ENCODE measurements around the gene SERPINH1.

The SERPINH1 gene

DNA sequence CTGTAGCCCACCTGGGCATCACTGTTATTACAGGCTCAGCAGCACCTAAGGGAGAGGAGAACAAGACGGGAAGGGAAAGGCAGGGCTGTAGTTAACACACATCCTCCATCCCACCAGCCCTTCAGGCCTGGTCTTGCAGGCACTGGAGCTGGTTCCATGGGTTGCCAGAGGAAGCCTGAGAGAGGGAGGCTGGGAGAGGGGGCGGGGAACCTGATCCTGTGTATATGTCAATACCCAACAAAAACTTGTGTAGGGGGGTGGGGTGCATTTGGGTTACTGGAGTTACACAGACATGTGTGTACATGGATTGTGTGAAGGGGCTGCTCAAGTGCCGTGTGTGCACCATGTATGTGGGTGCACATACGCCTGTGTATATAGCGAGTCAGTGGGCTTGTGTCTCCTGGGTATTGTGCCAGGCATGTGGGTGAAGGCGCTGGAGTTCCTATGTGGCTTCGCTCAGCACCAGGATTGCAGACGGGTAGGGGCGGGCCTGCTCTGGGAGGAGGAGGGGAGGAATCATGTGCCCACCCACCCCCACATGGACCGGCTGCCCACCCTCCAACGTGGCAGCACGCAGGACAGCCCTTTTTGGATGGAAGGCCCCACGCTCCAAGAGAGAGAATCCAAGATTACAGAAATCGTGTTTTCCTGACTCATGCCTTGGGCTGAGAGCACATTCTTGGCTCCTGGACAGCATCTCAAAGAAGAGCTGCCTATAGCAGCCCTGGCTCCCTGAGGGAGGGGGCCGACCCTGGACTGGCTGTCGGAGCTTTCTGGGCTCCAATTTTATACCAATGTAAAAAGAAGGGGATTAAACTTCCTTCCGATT lies 4.2 kb upstream of the SERPINH1 start:
- DNase-seq = peak; percentile 91

DNA sequence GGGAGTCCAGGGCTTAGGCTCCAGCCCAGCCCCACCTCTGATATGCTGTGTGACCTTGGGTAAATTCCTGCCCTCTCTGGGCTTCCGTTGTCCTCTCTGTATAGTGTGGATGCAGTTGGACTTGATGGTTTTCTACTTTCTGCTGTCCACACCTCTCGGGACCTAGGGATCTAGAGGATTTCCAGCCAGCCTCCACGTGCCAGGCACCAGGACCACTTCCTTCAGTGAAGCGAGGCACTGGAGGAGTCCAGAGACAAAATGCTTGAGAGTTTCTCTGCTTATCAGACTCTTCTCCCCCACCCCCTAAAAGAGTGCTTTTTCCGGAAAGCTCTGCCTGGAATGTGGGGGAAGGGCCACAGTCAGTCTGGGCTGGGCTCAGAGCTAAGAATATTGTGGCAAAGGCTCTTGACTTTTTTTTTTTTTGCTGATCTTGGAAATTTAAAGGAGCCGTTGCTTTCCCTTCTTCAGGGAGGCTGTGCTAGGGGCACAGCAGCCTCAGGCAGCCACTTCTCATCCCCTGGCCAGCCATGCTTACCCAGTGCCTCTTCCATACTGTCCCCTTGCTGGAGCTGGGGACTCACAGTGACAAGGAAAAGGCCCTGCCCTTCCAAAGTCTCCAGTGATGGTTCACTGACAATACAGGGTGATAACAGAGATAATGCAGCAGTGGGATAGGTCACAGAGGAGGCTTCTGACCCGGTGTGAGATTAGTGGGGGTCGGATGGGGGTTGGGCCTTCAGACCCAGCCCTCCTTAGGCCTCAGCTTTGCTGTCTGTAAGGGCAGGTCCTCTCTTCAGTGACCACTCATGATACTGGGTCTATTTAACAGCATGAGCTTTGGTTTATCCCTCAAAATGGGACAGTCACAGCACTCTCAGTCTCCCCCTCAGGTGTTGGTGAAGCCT lies 2.9 kb upstream of the SERPINH1 start:
- peak; percentile 90 for DNase-seq

DNA sequence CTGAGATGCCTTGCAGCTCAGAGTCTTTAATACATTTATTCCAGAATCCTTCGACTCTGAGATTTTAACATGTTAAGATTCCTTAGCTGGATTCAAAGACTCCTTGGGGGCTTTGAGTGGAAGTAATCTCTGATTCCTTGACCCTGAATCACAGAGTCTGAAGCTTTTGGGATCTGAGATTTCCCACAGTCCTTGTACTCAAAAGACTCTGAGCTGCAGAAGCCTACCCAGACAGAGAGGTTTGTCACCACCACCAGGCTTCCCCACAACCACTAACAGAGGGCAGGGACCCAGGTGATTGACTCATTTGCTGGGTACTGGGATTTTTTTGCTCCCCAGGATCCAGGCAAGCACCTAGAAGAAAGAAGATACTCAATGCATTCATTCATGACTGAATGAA lies 1.4 kb upstream of the SERPINH1 start:
- no peak for DNase-seq

DNA sequence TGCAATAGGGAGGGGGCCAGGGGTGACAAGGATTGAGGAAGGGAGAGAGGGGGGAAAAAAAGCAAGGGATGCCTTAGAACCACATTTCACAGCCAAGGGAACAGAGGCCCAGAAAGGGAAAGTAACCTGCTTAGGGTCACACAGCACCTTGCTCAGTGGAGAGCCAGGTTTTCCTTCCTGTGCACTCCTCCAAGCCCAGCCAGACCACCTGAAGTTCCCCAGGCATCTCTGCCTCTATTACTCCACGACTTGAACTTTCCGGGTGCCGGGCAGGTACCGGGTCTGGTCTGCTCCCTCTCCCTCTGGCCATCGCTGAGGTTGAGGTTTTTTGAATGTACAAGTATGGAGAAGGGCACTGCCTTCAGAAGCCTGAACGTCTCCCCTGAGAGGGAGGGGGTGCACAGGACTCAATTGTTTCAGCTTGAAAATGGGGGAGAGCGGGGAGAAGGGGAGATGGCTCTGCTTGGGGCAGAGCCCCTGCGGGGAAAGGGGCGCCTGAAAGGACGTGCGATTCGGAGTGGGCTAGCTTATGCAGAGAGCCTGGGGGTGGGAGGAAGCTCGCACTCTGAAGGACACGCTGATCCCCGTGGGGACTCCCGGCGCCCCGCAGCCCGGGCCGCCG lies 516 bp upstream of the SERPINH1 start:
- DNase-seq = no peak

DNA sequence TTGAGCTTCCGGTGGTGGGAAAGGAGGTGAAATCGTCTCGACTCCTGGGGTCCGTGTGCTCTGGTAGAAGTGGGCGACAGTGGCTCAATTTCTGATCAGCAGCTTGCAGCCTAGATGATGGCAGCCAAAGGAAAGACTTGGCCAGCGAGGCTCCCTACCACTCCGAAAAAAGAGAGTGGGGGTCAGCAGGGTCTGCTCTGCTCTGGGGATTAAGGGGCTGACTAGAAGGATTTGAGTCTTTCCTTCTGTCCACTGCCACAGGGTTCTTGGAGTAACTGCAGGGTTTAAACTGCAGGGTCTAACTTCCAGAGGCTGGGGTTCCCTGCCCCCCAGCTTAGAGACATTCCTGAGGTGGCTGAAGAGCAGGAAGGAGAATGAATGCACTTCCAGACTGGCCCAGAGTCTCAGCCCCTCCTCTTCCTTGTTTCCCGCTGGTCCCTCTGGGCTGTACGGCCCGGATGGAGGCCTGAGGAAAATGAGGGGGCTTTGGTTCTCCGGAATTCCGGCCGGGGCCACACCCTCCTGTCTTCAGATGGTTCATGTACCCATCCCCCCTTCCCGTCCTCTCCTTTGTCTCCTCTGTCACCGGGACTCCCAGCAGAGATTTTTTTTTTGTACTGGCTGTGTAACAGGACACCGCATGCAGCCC lies 907 bp downstream of the SERPINH1 start:
- peak; percentile 85 for DNase-seq

DNA sequence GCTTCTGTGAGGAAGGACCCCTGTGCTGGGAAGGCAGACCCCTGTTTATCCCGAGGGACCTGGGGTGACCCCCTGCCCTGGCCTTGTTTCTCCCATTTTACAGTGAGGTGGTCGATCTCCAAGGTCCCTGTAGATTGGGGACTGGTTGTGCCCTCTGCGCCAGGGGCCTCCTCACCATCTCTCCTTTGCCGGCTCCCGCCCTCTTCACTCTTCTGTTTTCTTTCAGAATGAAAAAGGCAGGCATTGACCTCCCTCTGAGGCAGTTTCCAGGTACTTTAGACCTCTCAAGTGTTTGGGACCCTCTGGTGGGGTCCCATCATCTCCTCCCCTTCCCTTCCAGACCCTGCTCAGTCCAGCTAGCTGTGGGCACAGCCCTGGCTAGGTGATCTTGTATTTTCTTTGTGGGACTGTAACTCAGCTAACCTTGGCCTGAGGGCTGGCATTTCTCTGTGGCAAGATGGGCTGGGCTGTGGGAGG lies 1.5 kb downstream of the SERPINH1 start:
- DNase-seq = no peak

DNA sequence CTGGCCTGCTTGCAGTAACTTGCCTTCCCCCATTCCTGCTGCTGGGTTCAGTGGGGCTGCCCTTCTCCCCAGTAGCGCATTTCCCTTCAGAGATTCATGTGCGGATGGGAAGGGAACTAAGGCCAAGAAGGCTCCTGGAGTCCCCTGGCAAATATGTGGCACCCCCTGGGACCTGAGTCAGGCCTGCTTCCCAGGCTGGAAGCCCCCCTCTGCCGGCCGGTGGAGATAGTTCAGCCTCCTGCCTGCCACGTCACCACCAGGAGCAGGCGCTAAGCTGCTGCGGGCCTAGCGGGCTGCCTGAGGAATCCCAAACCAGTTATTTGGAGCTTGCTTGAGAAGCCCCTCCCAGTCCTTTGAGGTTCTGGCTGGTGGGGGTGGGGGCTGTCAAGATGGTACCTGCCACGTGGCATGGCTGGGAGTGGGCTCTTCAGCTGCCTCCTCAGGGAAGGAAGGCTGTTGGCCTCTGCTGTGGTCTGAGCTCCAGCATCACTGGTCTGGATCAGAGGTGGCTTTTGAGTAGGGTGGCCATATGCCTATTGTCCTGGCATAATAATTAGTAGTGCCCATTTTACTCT lies 2.0 kb downstream of the SERPINH1 start:
- peak; percentile 91 for DNase-seq

DNA sequence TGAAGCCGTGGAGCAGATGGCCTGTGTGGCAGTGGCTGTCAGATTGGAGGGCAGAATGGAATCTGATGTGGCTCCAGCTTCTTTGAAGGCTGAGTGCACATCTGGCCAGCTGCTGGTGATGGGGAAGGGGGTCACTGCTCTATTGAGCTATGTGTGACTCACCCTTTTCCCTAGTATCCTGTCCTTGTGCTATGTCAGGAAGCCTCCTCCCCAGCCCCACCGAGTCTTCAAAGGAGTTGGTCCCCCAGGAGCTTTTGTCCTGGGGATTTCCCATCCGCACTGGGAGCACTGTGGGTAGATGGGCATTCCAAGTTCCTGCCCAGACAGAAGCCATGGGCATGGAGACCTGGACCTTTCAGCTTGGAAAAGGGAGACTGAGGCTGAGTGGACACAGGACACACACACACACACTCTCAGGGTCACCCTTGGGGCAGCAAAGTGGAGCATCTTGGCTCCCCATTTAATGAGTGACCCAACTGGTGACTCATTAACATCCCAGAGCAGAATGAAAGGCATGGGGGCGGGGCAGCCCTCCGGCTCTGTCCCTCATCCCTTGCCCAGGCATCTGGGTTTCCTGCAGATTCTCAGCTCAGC lies 3.3 kb downstream of the SERPINH1 start:
- no peak for DNase-seq

DNA sequence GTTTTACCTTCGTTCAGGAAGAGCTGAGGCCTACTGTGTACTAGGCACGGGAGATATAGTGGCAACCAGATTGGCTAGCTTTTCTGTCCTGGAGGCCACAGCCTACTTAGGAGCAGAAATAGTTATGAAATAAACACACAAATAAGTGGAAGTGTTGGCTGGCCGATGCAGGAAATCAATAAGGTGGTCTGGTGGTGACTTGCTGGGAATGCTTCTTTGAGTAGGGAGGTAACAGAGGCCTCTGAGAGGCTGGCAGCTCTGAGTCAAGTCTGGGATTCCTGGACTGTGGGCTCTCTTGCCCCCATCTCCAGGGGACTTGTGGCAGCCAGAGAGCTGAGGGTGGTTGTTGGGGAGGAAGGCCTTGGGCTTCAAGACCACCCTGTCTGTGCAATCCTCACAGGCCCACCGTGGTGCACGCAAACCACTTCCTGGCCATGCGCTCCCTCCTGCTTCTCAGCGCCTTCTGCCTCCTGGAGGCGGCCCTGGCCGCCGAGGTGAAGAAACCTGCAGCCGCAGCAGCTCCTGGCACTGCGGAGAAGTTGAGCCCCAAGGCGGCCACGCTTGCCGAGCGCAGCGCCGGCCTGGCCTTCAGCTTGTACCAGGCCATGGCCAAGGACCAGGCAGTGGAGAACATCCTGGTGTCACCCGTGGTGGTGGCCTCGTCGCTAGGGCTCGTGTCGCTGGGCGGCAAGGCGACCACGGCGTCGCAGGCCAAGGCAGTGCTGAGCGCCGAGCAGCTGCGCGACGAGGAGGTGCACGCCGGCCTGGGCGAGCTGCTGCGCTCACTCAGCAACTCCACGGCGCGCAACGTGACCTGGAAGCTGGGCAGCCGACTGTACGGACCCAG lies 4.1 kb downstream of the SERPINH1 start:
- no peak for DNase-seq

DNA sequence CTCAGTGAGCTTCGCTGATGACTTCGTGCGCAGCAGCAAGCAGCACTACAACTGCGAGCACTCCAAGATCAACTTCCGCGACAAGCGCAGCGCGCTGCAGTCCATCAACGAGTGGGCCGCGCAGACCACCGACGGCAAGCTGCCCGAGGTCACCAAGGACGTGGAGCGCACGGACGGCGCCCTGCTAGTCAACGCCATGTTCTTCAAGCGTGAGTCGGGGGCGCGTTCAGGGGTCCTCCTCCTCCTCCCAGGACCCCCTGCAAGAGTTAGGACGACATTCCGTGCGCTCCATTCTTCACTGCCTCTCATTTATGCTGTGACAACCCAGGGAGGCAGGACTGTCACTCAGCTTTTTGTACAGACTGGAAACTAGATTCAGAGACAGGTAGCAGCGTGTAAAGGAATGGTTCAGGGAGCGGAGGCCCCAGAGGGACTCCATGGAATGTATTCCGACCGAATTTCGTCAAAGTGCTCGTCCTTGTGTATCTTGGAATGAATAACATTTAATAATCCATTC lies 4.8 kb downstream of the SERPINH1 start:
- no peak for DNase-seq

DNA sequence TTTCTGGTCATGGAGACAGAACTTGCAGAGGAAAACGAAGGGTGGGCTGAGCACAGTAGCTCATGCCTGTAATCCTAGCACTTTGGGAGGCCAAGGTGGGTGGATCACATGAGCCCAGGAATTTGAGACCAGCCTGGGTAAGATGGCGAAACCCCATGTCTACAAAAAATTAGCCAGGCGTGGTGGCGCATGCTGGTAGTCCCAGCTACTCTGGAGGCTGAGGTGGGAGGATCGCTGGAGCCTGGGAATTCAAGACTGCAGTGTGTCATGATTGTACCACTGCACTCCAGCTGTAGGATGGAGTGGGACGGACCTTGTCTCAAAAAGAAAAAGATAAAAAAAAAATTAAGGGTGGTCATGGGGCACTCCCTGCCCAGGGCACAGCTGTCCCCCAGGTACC lies 5.9 kb downstream of the SERPINH1 start:
- no peak for DNase-seq

DNA sequence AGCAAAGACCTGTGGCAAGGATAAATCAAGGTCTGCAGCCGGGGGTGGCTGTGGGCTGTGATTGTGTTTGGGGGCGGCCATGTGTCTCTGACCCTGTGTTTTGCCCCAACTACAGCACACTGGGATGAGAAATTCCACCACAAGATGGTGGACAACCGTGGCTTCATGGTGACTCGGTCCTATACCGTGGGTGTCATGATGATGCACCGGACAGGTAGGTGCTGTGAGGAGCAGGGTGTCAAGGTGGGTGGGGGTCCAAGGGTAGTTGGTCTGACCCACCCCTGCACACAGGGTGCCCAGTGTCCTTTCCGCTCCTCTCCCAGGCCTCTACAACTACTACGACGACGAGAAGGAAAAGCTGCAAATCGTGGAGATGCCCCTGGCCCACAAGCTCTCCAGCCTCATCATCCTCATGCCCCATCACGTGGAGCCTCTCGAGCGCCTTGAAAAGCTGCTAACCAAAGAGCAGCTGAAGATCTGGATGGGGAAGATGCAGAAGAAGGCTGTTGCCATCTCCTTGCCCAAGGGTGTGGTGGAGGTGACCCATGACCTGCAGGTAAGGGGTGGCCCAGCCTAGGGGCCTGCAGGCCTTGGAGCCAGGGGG lies 6.7 kb downstream of the SERPINH1 start:
- no peak for DNase-seq

DNA sequence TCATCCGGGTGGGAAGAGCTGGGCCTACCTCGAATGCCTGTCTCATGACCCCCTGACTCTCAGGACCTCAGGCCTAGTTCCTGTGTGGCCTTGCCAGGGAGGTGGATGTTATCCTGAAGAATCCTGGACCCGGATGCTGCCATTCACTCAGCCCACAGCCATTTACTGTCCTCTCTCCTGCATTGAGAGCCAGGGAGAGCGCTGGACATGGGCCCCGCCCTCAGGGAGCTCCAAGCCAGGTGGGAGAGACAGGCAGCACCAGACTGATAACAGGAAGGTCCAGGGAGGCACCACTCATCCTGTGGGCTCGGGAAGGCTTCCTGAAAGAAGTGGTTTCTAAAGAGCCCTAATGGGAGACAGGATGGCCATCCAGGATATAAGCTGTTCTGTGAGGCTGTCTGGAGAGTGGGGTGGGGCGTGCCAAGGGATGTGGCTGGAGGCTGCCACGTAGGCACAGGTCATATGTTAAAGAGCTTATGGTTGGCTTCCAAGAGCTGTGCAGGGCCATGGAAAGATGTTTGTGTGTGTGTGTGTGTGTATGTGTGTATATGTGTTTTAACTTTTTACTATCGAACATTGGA lies 8.6 kb downstream of the SERPINH1 start:
- DNase-seq = no peak

DNA sequence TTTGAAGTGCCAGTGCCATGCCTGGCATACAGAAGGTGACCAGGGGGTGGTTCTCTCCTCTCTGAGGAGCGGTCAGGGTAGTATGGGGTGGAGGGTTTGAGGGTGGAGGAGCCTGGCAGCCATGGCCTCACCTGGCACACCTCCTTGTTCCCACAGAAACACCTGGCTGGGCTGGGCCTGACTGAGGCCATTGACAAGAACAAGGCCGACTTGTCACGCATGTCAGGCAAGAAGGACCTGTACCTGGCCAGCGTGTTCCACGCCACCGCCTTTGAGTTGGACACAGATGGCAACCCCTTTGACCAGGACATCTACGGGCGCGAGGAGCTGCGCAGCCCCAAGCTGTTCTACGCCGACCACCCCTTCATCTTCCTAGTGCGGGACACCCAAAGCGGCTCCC lies 9.6 kb downstream of the SERPINH1 start:
- DNase-seq = no peak

DNA sequence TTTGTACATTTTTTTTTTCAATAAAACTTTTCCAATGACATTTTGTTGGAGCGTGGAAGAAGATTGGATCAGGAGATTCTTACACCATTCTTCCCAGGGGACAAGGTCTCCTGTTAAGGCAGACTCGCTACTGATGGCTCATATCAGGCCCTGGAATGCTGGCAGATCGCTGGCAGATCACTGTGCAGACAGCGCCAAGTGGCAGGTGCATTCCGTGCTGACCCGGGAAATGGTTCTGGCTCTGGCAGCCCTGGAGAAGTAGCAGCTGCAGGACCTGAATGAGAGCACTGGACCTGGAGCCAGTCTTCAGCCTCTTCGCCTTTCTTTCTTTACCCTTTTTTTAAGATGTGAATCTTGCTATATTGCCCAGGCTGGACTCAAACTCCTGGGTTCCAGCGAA lies 10.7 kb downstream of the SERPINH1 start:
- DNase-seq = no peak

DNA sequence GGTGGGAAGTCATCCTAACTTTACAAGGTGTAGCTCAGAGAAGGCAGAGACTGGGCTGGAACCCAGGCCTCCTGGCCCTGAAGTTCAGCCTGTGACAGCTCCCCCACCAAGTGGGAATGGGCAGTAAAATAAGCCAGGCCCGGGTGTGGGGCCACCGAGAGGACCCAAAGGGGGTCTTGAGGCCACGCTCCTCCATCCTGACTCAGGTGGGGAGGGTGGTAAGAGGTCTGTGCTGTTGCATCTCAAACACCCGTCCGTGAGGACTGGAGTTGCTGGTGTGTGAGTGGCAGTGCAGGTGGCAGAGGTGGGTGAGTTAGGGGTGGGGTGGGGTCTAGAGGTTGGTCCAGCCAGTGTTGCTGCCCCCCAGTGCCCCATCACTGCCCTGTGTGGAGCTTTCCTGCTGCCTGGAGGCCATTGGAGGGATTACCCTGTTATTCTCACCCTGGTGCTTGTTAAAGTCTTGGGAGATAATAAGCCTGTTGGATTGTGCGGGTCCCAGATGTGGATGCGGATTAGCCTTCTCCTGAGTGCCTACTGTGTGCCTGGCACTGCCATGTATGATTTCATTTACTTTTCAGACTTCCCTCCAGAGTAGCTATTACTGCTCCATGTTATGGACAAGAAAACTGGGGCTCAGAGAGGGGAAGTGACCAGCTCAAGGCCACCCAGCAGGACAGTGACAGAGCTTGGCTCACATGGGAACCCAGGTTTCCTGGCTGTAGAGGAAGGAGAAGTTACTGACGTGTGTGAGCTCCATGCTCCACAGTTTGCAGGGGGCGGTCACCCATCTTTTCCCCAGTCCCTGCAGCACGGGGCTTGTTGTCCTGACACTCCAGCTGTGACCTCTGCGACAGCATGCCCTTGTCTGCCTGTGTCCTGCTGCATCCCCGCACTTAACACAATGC lies 12.9 kb downstream of the SERPINH1 start:
- DNase-seq = no peak

DNA sequence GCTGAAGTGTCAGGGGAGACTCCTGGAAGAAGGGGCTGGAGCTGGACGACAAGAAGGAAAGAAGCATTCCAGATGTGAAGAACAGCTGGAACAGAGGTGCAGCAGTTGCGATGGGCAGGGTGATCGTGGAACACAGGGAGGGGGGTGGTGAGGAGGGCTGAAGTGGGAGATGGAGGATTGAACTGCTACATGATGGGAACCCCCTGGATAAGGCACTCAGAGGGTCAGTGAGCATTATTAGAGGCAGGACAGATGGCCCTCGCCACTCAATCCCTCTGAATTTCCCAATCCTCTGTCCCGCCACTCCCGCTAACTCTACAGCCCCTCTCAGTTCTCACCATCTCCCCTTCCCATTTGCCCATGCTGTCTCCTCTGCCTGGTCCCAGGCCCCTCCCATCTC lies 14.0 kb downstream of the SERPINH1 start:
- no peak for DNase-seq

DNA sequence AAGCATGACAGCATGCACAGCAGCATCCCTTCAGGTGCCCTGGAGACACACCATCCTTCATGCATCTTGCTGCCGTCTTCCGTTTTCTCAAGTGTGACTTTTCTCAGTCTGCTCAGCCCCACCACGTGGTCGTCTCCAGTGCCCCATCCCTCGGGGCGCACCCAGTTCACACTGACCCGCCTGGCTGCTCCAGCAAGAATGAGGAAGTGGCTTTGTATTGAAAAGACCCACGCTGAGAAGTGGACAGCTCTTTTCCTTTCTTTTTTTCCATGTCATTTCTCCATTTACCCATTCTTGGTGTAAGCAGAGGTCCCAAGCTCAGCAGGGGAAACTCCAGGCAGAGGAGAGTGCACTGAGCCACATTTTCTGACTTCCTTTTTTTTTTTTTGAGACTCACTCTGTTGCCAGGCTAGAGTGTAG lies 14.5 kb downstream of the SERPINH1 start:
- no peak for DNase-seq

DNA sequence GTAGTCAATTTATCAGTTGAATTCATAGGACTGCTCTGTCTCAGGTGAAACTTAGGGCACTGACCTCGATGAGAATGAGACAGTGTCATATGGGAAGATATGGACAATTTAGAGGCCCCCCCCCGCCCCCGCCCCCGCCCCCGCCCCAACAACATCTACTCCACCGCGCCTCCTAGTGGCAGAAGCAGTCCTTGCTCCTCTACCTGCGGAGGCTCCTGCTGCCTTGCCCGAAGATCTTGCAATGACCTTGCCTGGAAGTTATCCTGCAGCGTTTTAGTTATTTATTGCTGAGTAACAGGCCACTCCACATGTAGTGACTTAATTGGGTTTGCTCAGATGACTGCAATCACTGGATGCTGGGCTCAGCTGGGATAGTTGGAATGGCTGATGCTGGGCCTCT lies 15.2 kb downstream of the SERPINH1 start:
- no peak for DNase-seq
